Measurements from ENCODE around the gene CHST3. TPM values are rescaled to one million over a fixed set of nuclear protein-coding genes. Genes with fewer than 3 reads are reported as not detected.

The CHST3 gene
- total and polyA plus RNA-seq, 2 experiments from 2014 or later, result 0.94 to 8.3 TPM

- no peak overlapping the region for H3K4me3 ChIP-seq
- Mint-ChIP-seq H3K27me3 (ENCODE audit: insufficient read depth, low read depth, poor library complexity) (peaks cover 10% of the 10 kb centered on the region), H3K36me3 (ENCODE audit: low read depth) (no peaks in the 10 kb centered on the region), H3K9me3 (no peaks in the 10 kb centered on the region), H3K4me3 (no peak overlapping the region), H3K27ac (no peak overlapping the region), H3K4me1 (peaks cover 5% of the 10 kb centered on the region; the same call in 2 of the 3 replicates)
- H3F3A ChIP-seq (replicated peaks; ENCODE audit: low read depth), result no peaks in the 10 kb centered on the region
- ATAC-seq (no peak), DNase-seq (ENCODE audit: low spot score) (no peak)
- TF ChIP-seq POLR2AphosphoS5 (IDR thresholded peaks at IDR 0.05; ENCODE audit: low read depth) (no peak), EZH2phosphoT487 (IDR thresholded peaks at IDR 0.05; ENCODE audit: unreplicated experiment) (no peak), REST (IDR thresholded peaks at IDR 0.05; ENCODE audit: unreplicated experiment) (no peak), CREB1 (CRISPR knock-in tag; IDR thresholded peaks at IDR 0.05; ENCODE audit: low read depth) (no peak), ZNF331 (CRISPR knock-in tag; IDR thresholded peaks at IDR 0.05; ENCODE audit: low read depth) (no peak), STAT1 (IDR thresholded peaks at IDR 0.05; ENCODE audit: unreplicated experiment) (no peak), NANOG (IDR thresholded peaks at IDR 0.05; ENCODE audit: borderline replicate concordance) (no peak), ZNF114 (CRISPR knock-in tag; IDR thresholded peaks at IDR 0.05) (no peak), EZH2 (IDR thresholded peaks at IDR 0.05; ENCODE audit: low read depth, unreplicated experiment) (no peak), JUNB (IDR thresholded peaks at IDR 0.05; ENCODE audit: unreplicated experiment) (no peak), ZNF462 (CRISPR knock-in tag; IDR thresholded peaks at IDR 0.05) (no peak)
- TF ChIP-seq, protein P1, sequence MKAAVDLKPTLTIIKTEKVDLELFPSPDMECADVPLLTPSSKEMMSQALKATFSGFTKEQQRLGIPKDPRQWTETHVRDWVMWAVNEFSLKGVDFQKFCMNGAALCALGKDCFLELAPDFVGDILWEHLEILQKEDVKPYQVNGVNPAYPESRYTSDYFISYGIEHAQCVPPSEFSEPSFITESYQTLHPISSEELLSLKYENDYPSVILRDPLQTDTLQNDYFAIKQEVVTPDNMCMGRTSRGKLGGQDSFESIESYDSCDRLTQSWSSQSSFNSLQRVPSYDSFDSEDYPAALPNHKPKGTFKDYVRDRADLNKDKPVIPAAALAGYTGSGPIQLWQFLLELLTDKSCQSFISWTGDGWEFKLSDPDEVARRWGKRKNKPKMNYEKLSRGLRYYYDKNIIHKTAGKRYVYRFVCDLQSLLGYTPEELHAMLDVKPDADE (IDR thresholded peaks at IDR 0.05), result no peak
- TF ChIP-seq, protein P2, sequence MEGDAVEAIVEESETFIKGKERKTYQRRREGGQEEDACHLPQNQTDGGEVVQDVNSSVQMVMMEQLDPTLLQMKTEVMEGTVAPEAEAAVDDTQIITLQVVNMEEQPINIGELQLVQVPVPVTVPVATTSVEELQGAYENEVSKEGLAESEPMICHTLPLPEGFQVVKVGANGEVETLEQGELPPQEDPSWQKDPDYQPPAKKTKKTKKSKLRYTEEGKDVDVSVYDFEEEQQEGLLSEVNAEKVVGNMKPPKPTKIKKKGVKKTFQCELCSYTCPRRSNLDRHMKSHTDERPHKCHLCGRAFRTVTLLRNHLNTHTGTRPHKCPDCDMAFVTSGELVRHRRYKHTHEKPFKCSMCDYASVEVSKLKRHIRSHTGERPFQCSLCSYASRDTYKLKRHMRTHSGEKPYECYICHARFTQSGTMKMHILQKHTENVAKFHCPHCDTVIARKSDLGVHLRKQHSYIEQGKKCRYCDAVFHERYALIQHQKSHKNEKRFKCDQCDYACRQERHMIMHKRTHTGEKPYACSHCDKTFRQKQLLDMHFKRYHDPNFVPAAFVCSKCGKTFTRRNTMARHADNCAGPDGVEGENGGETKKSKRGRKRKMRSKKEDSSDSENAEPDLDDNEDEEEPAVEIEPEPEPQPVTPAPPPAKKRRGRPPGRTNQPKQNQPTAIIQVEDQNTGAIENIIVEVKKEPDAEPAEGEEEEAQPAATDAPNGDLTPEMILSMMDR (conservative IDR thresholded peaks at IDR 0.05; ENCODE audit: low read depth in 2 of 2), result no peak
- H4K20me1 ChIP-seq (replicated peaks; ENCODE audit: insufficient read depth), result no peaks in the 10 kb centered on the region
- no peaks in the 10 kb centered on the region for H3K9me2 ChIP-seq (ENCODE audit: insufficient read depth)
- H3K27ac ChIP-seq (ENCODE audit: low read depth), result no peak overlapping the region
- H3K79me2 ChIP-seq (replicated peaks; ENCODE audit: insufficient read depth), result no peaks in the 10 kb centered on the region
- H3K4me2 ChIP-seq, result no peak overlapping the region
- H3K27me3 ChIP-seq (ENCODE audit: insufficient read depth), result no peaks in the 10 kb centered on the region
- H3K4me1 ChIP-seq (ENCODE audit: insufficient read depth), result no peaks in the 10 kb centered on the region
- no peak overlapping the region for H2AFZ ChIP-seq
- H3K36me3 ChIP-seq (ENCODE audit: insufficient read depth), result no peaks in the 10 kb centered on the region
Observed at GRCh38 chr10:72016608-72017300, 52.6 kb downstream of the CHST3 start.

Data from GM23338 (cell line).